GM12891 (cell line): ENCODE results near the gene VWA3B.
"Not testable (repeated sequence)": the region's sequence is repeated elsewhere in the genome, so short reads cannot be mapped to it uniquely, and the experiment has no call there.

Source experiments
- POLR2A ChIP-seq: IDR thresholded peaks from 2 replicates; pipeline ENCODE4 v1.6.1; 2011; ENCODE audit warnings: low read depth, low read length, control low read depth
- POLR2AphosphoS5 ChIP-seq: IDR thresholded peaks from 2 replicates; pipeline ENCODE4 v1.6.1; 2011; ENCODE audit warnings: low read depth, low read length, control low read depth
- TAF1 ChIP-seq: IDR thresholded peaks from 2 replicates; pipeline ENCODE4 v1.6.1; 2011; ENCODE audit warnings: low read depth, low read length, control low read depth

DNA sequence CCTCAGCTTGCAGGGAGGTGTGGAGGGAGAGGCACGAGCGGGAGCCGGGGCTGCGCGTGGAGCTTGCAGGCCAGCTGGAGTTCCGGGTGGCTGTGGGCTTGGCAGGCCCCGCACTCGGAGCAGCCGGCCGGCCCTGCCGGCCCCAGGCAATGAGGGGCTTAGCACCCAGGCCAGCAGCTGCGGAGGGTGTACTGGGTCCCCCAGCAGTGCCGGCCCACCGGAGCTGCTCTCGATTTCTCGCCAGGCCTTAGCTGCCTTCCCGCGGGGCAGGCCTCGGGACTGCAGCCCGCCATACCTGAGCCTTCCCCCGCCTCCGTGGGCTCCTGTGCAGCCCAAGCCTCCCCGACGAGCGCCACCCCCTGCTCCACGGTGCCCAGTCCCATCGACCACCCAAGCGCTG is 52.0 kb downstream of the VWA3B start:
- TF ChIP-seq POLR2AphosphoS5, TAF1, POLR2A: not testable (repeated sequence)
